ENCODE measurements around the gene FKBP2. TPM values are rescaled to one million over a fixed set of nuclear protein-coding genes. Genes with fewer than 3 reads are reported as not detected.

The FKBP2 gene
- total and polyA plus RNA-seq, 2 of the 13 experiments (the other 11 are each of a cell fraction or from before 2014, with no cell fraction given): 30.1 to 53.3 TPM

GRCh38 chr11:64284962-64285884 is 44.3 kb downstream of the FKBP2 start, which contains the start of gene GPR137 (continued):
- TF ChIP-seq MTF1 (CRISPR knock-in tag; IDR thresholded peaks at IDR 0.05): no peak
- no peak for TF ChIP-seq HNF4G (IDR thresholded peaks at IDR 0.05; ENCODE audit: borderline replicate concordance, low read depth, low read length)
- no peak for TF ChIP-seq HNF4G (CRISPR knock-in tag; IDR thresholded peaks at IDR 0.05; ENCODE audit: borderline replicate concordance, low read depth)
- TF ChIP-seq NR1H2 (CRISPR knock-in tag; IDR thresholded peaks at IDR 0.05; ENCODE audit: borderline replicate concordance, low read depth): no peak
- TF ChIP-seq ZNF431 (CRISPR knock-in tag; IDR thresholded peaks at IDR 0.05; ENCODE audit: borderline replicate concordance, low read depth): no peak
- no peak for TF ChIP-seq ZNF205 (CRISPR knock-in tag; IDR thresholded peaks at IDR 0.05)
- no peak for TF ChIP-seq ARNT (IDR thresholded peaks at IDR 0.05)
- TF ChIP-seq REXO4 (CRISPR knock-in tag; IDR thresholded peaks at IDR 0.05; ENCODE audit: borderline replicate concordance): no peak
- TF ChIP-seq SMYD3 (CRISPR knock-in tag; IDR thresholded peaks at IDR 0.05): no peak
- TF ChIP-seq JUN (CRISPR knock-in tag; IDR thresholded peaks at IDR 0.05): no peak
- TF ChIP-seq ZBTB43 (CRISPR knock-in tag; conservative IDR thresholded peaks at IDR 0.05): 0 out of 2 replicates have a peak, but pooled peaks have one; percentile 2
- no peak for TF ChIP-seq MAFG (CRISPR knock-in tag; IDR thresholded peaks at IDR 0.05)
- no peak for TF ChIP-seq SOX13 (IDR thresholded peaks at IDR 0.05)
- no peak for TF ChIP-seq SOX13 (CRISPR knock-in tag; conservative IDR thresholded peaks at IDR 0.05 in 1 of 2, IDR thresholded peaks at IDR 0.05 in 1 of 2)
- TF ChIP-seq ZNF224 (CRISPR knock-in tag; IDR thresholded peaks at IDR 0.05): no peak
- TF ChIP-seq YY1 (IDR thresholded peaks at IDR 0.05; ENCODE audit: insufficient read depth, insufficient replicate concordance, low read depth, low read length): peak; percentile 97
- TF ChIP-seq HMGXB4 (CRISPR knock-in tag; IDR thresholded peaks at IDR 0.05; ENCODE audit: borderline replicate concordance in 1 of 2, low read depth in 1 of 2): peak; percentile 15 to 41; a peak in 2 of 4 replicates
- peak; percentile 100 for TF ChIP-seq SRSF1 (optimal IDR thresholded peaks at IDR 0.05; ENCODE audit: low read depth, low read length)
- TF ChIP-seq RBM39 (IDR thresholded peaks at IDR 0.05; ENCODE audit: low read depth, low read length, poor library complexity, severe bottlenecking): peak; percentile 37
- no peak for TF ChIP-seq JUND (CRISPR knock-in tag; IDR thresholded peaks at IDR 0.05)
- no peak for TF ChIP-seq DNMT1 (CRISPR knock-in tag; IDR thresholded peaks at IDR 0.05)
- no peak for TF ChIP-seq ARID2 (CRISPR knock-in tag; IDR thresholded peaks at IDR 0.05; ENCODE audit: borderline replicate concordance)
- TF ChIP-seq ZNF280D (CRISPR knock-in tag; IDR thresholded peaks at IDR 0.05): no peak; the same call in 1 of the 2 replicates

Data from HepG2 (cell line).